Esophagus (tissue), 2 donors: ENCODE data around the gene GFRA3. TPM values are rescaled to one million over a fixed set of nuclear protein-coding genes. Genes with fewer than 3 reads are reported as not detected.

Experiments used
- H3K27ac ChIP-seq, 2 donors: one replicate each; pipeline ENCODE4 v1.5.1; 2013; ENCODE audit warnings: low read depth in 2 of 2, mild to moderate bottlenecking in 2 of 2, inconsistent platforms in 1 of 2, low read length in 1 of 2, moderate library complexity in 1 of 2
- H3K27me3 ChIP-seq, 2 donors: one replicate each; pipeline ENCODE4 v1.6.1; 2013; ENCODE audit warnings: low read length in 2 of 2, control low read depth in 1 of 2, mild to moderate bottlenecking in 1 of 2; ENCODE audit not compliant: insufficient read depth in 2 of 2, control insufficient read depth in 1 of 2
- H3K36me3 ChIP-seq, 2 donors: one replicate each; pipeline ENCODE4 v1.6.1; 2013; ENCODE audit warnings: low read length in 1 of 2; ENCODE audit not compliant: control insufficient read depth in 2 of 2, insufficient read depth in 2 of 2
- H3K4me1 ChIP-seq, 2 donors: one replicate each; pipeline ENCODE4 v1.6.1; 2013; ENCODE audit warnings: low read length in 1 of 2; ENCODE audit not compliant: control insufficient read depth in 2 of 2, insufficient read depth in 2 of 2
- H3K4me3 ChIP-seq, 2 donors: one replicate each; pipeline ENCODE4 v1.5.1; 2013; ENCODE audit warnings: low read length in 2 of 2, mild to moderate bottlenecking in 2 of 2, low read depth in 1 of 2, moderate library complexity in 1 of 2
- H3K9me3 ChIP-seq, 2 donors: one replicate each; pipeline ENCODE4 v1.6.1; 2013; ENCODE audit warnings: mild to moderate bottlenecking in 2 of 2, low read depth in 1 of 2, low read length in 1 of 2, moderate library complexity in 1 of 2; ENCODE audit not compliant: control insufficient read depth in 2 of 2, insufficient read depth in 1 of 2
- WGBS, 2 donors: extraction: QIAGEN DNeasy Blood & Tissue Kit; methylation state at CpG; one replicate each; pipeline ENCODE4 v1.1.7; 2013; 5-methylcytosine and 5-hydroxymethylcytosine counted together
- polyA plus RNA-seq, 2 donors: library from polyadenylated mRNA; stranded (reverse); fragments of 200-250 nt; gene quantifications; one replicate each; pipeline ENCODE4 v1.2.3, GENCODE V29; 2013
- donor health status: healthy with polysubstance abuse.
- donor health status: Bipolar disorder and iron deficiency.

Gene GFRA3
- polyA plus RNA-seq, 2 donors, result 0.14 to 0.32 TPM

GRCh38 chr5:138238034-138238433 is 36.4 kb downstream of the GFRA3 start:
- H3K36me3 ChIP-seq, result no peaks in the 10 kb centered on the region
- H3K27ac ChIP-seq, result no peak overlapping the region
- H3K27me3 ChIP-seq, result no peaks in the 10 kb centered on the region
- H3K9me3 ChIP-seq, result peaks cover 0 to 3% of the 10 kb centered on the region in 2 donors
- peaks cover 2 to 6% of the 10 kb centered on the region in 2 donors for H3K4me1 ChIP-seq
- 85 to 90% methylated on average over 1 of the region's 1 CpG for WGBS, 2 donors
- H3K4me3 ChIP-seq, result no peak overlapping the region

- Histone ChIP-seq H3K36me3 (no peaks in the 10 kb centered on the region), H3K4me1 (no peaks in the 10 kb centered on the region), H3K9me3 (no peaks in the 10 kb centered on the region), H3K27me3 (no peaks in the 10 kb centered on the region), H3K4me3 (no peak overlapping the region), H3K27ac (no peak overlapping the region)
- 85 to 94% methylated on average over 2 of the region's 2 CpGs for WGBS, 2 donors
Observed at GRCh38 chr5:138234651-138235050, 39.8 kb downstream of the GFRA3 start.

- 74 to 83% methylated on average over 2 of the region's 2 CpGs for WGBS, 2 donors
Observed at GRCh38 chr5:138233280-138233679, 41.1 kb downstream of the GFRA3 start.

GRCh38 chr5:138230981-138231589 is 43.3 kb downstream of the GFRA3 start:
- no peak overlapping the region for H3K27ac ChIP-seq
- H3K4me3 ChIP-seq, result no peak overlapping the region
- H3K36me3 ChIP-seq, result no peaks in the 10 kb centered on the region
- peaks cover 0 to 3% of the 10 kb centered on the region in 2 donors for H3K9me3 ChIP-seq
- H3K4me1 ChIP-seq, result no peaks in the 10 kb centered on the region
- WGBS, 2 donors, result 35 to 40% methylated on average over 7 of the region's 7 CpGs
- no peaks in the 10 kb centered on the region for H3K27me3 ChIP-seq

More at GRCh38 chr5:138233280-138233679, 41.1 kb downstream of the GFRA3 start:
- Histone ChIP-seq H3K4me3 (no peak overlapping the region), H3K9me3 (no peaks in the 10 kb centered on the region), H3K27me3 (no peaks in the 10 kb centered on the region), H3K27ac (no peak overlapping the region), H3K36me3 (no peaks in the 10 kb centered on the region), H3K4me1 (no peaks in the 10 kb centered on the region)

- H3K4me3 ChIP-seq, result no peak overlapping the region
- no peak overlapping the region for H3K27ac ChIP-seq
- no peaks in the 10 kb centered on the region for H3K4me1 ChIP-seq
- H3K9me3 ChIP-seq, result peaks cover 0 to 4% of the 10 kb centered on the region in 2 donors
- no peaks in the 10 kb centered on the region for H3K36me3 ChIP-seq
- no peaks in the 10 kb centered on the region for H3K27me3 ChIP-seq
Observed at GRCh38 chr5:138230261-138230660, 44.2 kb downstream of the GFRA3 start.

GRCh38 chr5:138229387-138229786 is 45.0 kb downstream of the GFRA3 start:
- no peaks in the 10 kb centered on the region for H3K27me3 ChIP-seq
- no peaks in the 10 kb centered on the region for H3K4me1 ChIP-seq
- H3K36me3 ChIP-seq, result no peaks in the 10 kb centered on the region
- no peak overlapping the region for H3K27ac ChIP-seq
- peaks cover 0 to 4% of the 10 kb centered on the region in 2 donors for H3K9me3 ChIP-seq
- H3K4me3 ChIP-seq, result no peak overlapping the region
- WGBS, 2 donors, result 78 to 79% methylated on average over 6 of the region's 6 CpGs

- H3K27ac ChIP-seq, result no peak overlapping the region
- no peaks in the 10 kb centered on the region for H3K36me3 ChIP-seq
- H3K9me3 ChIP-seq, result peaks cover 0 to 4% of the 10 kb centered on the region in 2 donors
- H3K4me1 ChIP-seq, result no peaks in the 10 kb centered on the region
- no peak overlapping the region for H3K4me3 ChIP-seq
- H3K27me3 ChIP-seq, result no peaks in the 10 kb centered on the region
Observed at GRCh38 chr5:138226910-138227309, 47.5 kb downstream of the GFRA3 start.

GRCh38 chr5:138224712-138225111 is 49.7 kb downstream of the GFRA3 start:
- H3K4me1 ChIP-seq, result no peaks in the 10 kb centered on the region
- H3K27ac ChIP-seq, result no peak overlapping the region
- no peaks in the 10 kb centered on the region for H3K27me3 ChIP-seq
- no peak overlapping the region for H3K4me3 ChIP-seq
- peaks cover 0 to 4% of the 10 kb centered on the region in 2 donors for H3K9me3 ChIP-seq
- no peaks in the 10 kb centered on the region for H3K36me3 ChIP-seq
- WGBS, 2 donors, result 85 to 86% methylated on average over 6 of the region's 6 CpGs

GRCh38 chr5:138223532-138223931 is 50.9 kb downstream of the GFRA3 start:
- H3K4me1 ChIP-seq, result no peaks in the 10 kb centered on the region
- peaks cover 0 to 4% of the 10 kb centered on the region in 2 donors for H3K9me3 ChIP-seq
- 94 to 96% methylated on average over 1 of the region's 1 CpG for WGBS, 2 donors
- no peak overlapping the region for H3K27ac ChIP-seq
- H3K27me3 ChIP-seq, result no peaks in the 10 kb centered on the region
- H3K36me3 ChIP-seq, result no peaks in the 10 kb centered on the region
- no peak overlapping the region for H3K4me3 ChIP-seq

- Histone ChIP-seq H3K4me1 (no peaks in the 10 kb centered on the region), H3K9me3 (no peaks in the 10 kb centered on the region), H3K4me3 (no peak overlapping the region), H3K36me3 (no peaks in the 10 kb centered on the region), H3K27me3 (no peaks in the 10 kb centered on the region), H3K27ac (no peak overlapping the region)
- 75 to 83% methylated on average over 2 of the region's 2 CpGs for WGBS, 2 donors
Observed at GRCh38 chr5:138216799-138217198, 57.6 kb downstream of the GFRA3 start.
